GM18519 (cell line): Measurements from ENCODE around the gene LAMA1.

Experiments used
- ATAC-seq: cut with Tn5 transposase; IDR thresholded peaks from one replicate; pipeline ENCODE4 v1.9.1; 2021; ENCODE audit warnings: mild to moderate bottlenecking, moderate library complexity; ENCODE audit not compliant: unreplicated experiment, low FRiP score

Gene LAMA1

GRCh38 chr18:6917072-6917471 is 200.5 kb downstream of the LAMA1 start:
- ATAC-seq, result no peak

- ATAC-seq, result no peak
Measured at GRCh38 chr18:6901286-6901926, 216.2 kb downstream of the LAMA1 start.

- ATAC-seq, result no peak
Measured at GRCh38 chr18:6891788-6892187, 225.8 kb downstream of the LAMA1 start.
